ENCODE results near the gene ATP2B2.

GRCh38 chr3:10386121-10386520 is 119.3 kb downstream of the ATP2B2 start:
- TF ChIP-seq CTCF (conservative IDR thresholded peaks at IDR 0.05; ENCODE audit: low read length) = no peak
- TF ChIP-seq EZH2phosphoT487 (IDR thresholded peaks at IDR 0.05; ENCODE audit: borderline replicate concordance, low read depth, low read length) = no peak
